A549 (cell line): ENCODE results near the gene NT5C3B. TPM values are rescaled to one million over a fixed set of nuclear protein-coding genes. Genes with fewer than 3 reads are reported as not detected.

ENCODE experiments used
- ATAC-seq, 2 experiments: fragments of 200-7000 bp in 1 of 2; fragments of >200 bp in 1 of 2; cut with Nextera tagmentation in 1 of 2; cut with Tn5 transposase in 1 of 2; 3 replicates each; pipeline versions ENCODE4 v1.8.0 to v1.9.1; 2018 to 2020; ENCODE audit warnings: mild to moderate bottlenecking in 1 of 2, moderate library complexity in 1 of 2
- CTCF ChIA-PET: fragments of 300-600 bp; sonication (Branson Sonifier 250); formaldehyde crosslinking; extraction: SDS; loops from one replicate; lab custom pipeline; 2021; ENCODE audit warnings: antibody characterized with exemption, inconsistent platforms; lab: Yijun Ruan, JAX
- POLR2A ChIA-PET: fragments of 350-600 bp; formaldehyde crosslinking; extraction: SDS; loops from one replicate; lab custom pipeline; 2021; ENCODE audit warnings: antibody characterized with exemption, inconsistent platforms; lab: Yijun Ruan, JAX
- DNase-seq, 2 experiments: peaks; one replicate each; pipeline versions ENCODE4 v3.0.0 to v3.0.0-alpha.2; 2011 to 2016; ENCODE audit warnings: low read depth in 1 of 2, low spot score in 1 of 2
- FAIRE-seq: peaks from 2 replicates; lab custom pipeline; 2011; peaks lifted over from hg19 to GRCh38; lab: Jason Lieb, UNC
- H3K27ac ChIP-seq, 2 experiments: fragments of >200 bp; sonication (Bioruptor Twin); formaldehyde crosslinking; 3 replicates each; pipeline ENCODE4 v1.5.1; 2016 to 2017
- H3K4me1 ChIP-seq: fragments of >200 bp; sonication (Bioruptor Twin); formaldehyde crosslinking; 3 replicates; pipeline ENCODE4 v1.6.1; 2016
- H3K4me2 ChIP-seq: fragments of >200 bp; sonication (Bioruptor Twin); formaldehyde crosslinking; 3 replicates; pipeline ENCODE4 v1.6.1; 2016
- H3K4me3 ChIP-seq: fragments of >200 bp; sonication (Bioruptor Twin); formaldehyde crosslinking; 3 replicates; pipeline ENCODE4 v1.5.1; 2016
- H3K9me3 ChIP-seq: fragments of >200 bp; sonication (Bioruptor Twin); formaldehyde crosslinking; 3 replicates; pipeline ENCODE4 v1.6.1; 2016
- BHLHE40 ChIP-seq: IDR thresholded peaks from 2 replicates; pipeline ENCODE4 v1.6.1; 2012; ENCODE audit warnings: low read depth, low read length, inconsistent platforms
- CHD4 ChIP-seq: fragments of 200-600 bp; sonication (generic); IDR thresholded peaks from 2 replicates; pipeline ENCODE4 v1.6.1; 2016; ENCODE audit warnings: antibody characterized with exemption, mild to moderate bottlenecking, borderline replicate concordance
- EHMT2 ChIP-seq: fragments of 200-600 bp; sonication (generic); IDR thresholded peaks from 2 replicates; pipeline ENCODE4 v1.6.1; 2016; ENCODE audit warnings: antibody characterized with exemption, low read depth, mild to moderate bottlenecking, moderate library complexity
- FOSL2 ChIP-seq, 2 experiments: fragments of 450-650 bp in 1 of 2; fragments of >200 bp in 1 of 2; sonication (Bioruptor Twin) in 1 of 2; formaldehyde crosslinking; IDR thresholded peaks; 2 replicates each; pipeline versions ENCODE4 v1.5.0 to v1.6.1; 2016 to 2020; ENCODE audit warnings: mild to moderate bottlenecking in 1 of 2, moderate library complexity in 1 of 2
- HES2 ChIP-seq: fragments of >200 bp; sonication (Bioruptor Twin); formaldehyde crosslinking; IDR thresholded peaks from 2 replicates; pipeline ENCODE4 v1.6.1; 2016
- JUN ChIP-seq, 2 experiments: fragments of >200 bp; sonication (Bioruptor Twin); formaldehyde crosslinking; IDR thresholded peaks; 2 replicates in 1 of 2; 3 replicates in 1 of 2; pipeline ENCODE4 v1.6.1; 2016 to 2017
- KDM1A ChIP-seq: fragments of 200-600 bp; sonication (generic); IDR thresholded peaks from 2 replicates; pipeline ENCODE4 v1.6.1; 2016; ENCODE audit warnings: low read depth, mild to moderate bottlenecking
- MAFK ChIP-seq: fragments of 450-650 bp; IDR thresholded peaks from 2 replicates; pipeline ENCODE4 v1.6.1; 2014; ENCODE audit not compliant: partially characterized antibody
- MAX ChIP-seq: IDR thresholded peaks from 2 replicates; pipeline ENCODE4 v1.6.1; 2012
- MAZ ChIP-seq: fragments of 150-350 bp; IDR thresholded peaks from 2 replicates; pipeline ENCODE4 v1.6.1; 2014; ENCODE audit warnings: antibody characterized with exemption, low read depth, low read length, borderline replicate concordance
- PBX3 ChIP-seq: IDR thresholded peaks from 2 replicates; pipeline ENCODE4 v1.6.1; 2012
- RARB ChIP-seq: fragments of 250-450 bp; sonication (Bioruptor Pico); IDR thresholded peaks from 2 replicates; pipeline ENCODE4 v1.8.0; 2021; ENCODE audit warnings: mild to moderate bottlenecking, moderate library complexity
- SMC3 ChIP-seq: fragments of >200 bp; sonication (Bioruptor Twin); formaldehyde crosslinking; IDR thresholded peaks from 3 replicates; pipeline ENCODE4 v1.6.1; 2018; ENCODE audit warnings: inconsistent platforms
- SREBF2 ChIP-seq: fragments of 450-650 bp; IDR thresholded peaks from 2 replicates; pipeline ENCODE4 v1.6.1; 2014; ENCODE audit warnings: mild to moderate bottlenecking, moderate library complexity
- TP53 ChIP-seq: fragments of 250-450 bp; sonication (Bioruptor Pico); IDR thresholded peaks from 2 replicates; pipeline ENCODE4 v1.5.0; 2021; ENCODE audit warnings: mild to moderate bottlenecking, moderate library complexity
- USF2 ChIP-seq: fragments of 450-650 bp; IDR thresholded peaks from 2 replicates; pipeline ENCODE4 v1.6.1; 2014; ENCODE audit warnings: antibody characterized with exemption
- ZC3H11A ChIP-seq: fragments of 450-650 bp; IDR thresholded peaks from 2 replicates; pipeline ENCODE4 v1.6.1; 2014; ENCODE audit warnings: antibody characterized with exemption, mild to moderate bottlenecking
- ZNF302 ChIP-seq: fragments of 250-450 bp; sonication (Bioruptor Pico); IDR thresholded peaks from 2 replicates; pipeline ENCODE4 v1.9.0; 2021; ENCODE audit warnings: inconsistent platforms, mild to moderate bottlenecking, moderate library complexity
- ZSCAN20 ChIP-seq: fragments of 250-450 bp; sonication (Bioruptor Pico); IDR thresholded peaks from 2 replicates; pipeline ENCODE4 v1.8.0; 2022; ENCODE audit warnings: mild to moderate bottlenecking, moderate library complexity
- WGBS: methylation state at CpG from one replicate; pipeline ENCODE4 v1.1.6; 2017; ENCODE audit errors: missing lambda C conversion rate; 5-methylcytosine and 5-hydroxymethylcytosine counted together
- polyA plus RNA-seq, 4 experiments: library from polyadenylated mRNA; depleted of rRNA in 3 of 4; stranded (reverse); fragments of >200 nt; fragmentation: RNase III in 1 of 4; extraction: RNeasy Plus Mini Kit Qiagen cat#74134 plus additional on column Dnase treatment in 1 of 4; gene quantifications; 2 replicates in 3 of 4; 3 replicates in 1 of 4; pipeline ENCODE4 v1.2.3, GENCODE V29; 2011 to 2017

Gene NT5C3B
- polyA plus RNA-seq, 2 of the 4 experiments (the other 2 are of a cell fraction), result 109 to 171 TPM

- TF ChIP-seq KDM1A (peak; percentile 75; the same call in 1 of the 2 replicates), MAX (peak; percentile 72), PBX3 (0 out of 2 replicates have a peak, but pooled peaks have one; percentile 32), TP53 (no peak), JUN (IDR thresholded peaks at IDR 0.05) (peak; percentile 54 to 57; a peak in 2 of 5 replicates), EHMT2 (no peak), SMC3 (peak; percentile 100), RARB (CRISPR knock-in tag) (no peak)
These were observed 34.4 kb downstream of the NT5C3B start (continued) for GRCh38 chr17:41801374-41802271.

- DNase-seq, result peak; percentile 35 to 88
- TF ChIP-seq MAZ (no peak), FOSL2 (IDR thresholded peaks at IDR 0.05) (no peak), FOSL2 (CRISPR knock-in tag; IDR thresholded peaks at IDR 0.05) (peak; percentile 13; the same call in 1 of the 2 replicates), ZNF302 (CRISPR knock-in tag) (no peak), MAFK (peak; percentile 8), KDM1A (no peak), CHD4 (0 out of 2 replicates have a peak, but pooled peaks have one; percentile 20), SREBF2 (no peak), BHLHE40 (0 out of 2 replicates have a peak, but pooled peaks have one; percentile 24), HES2 (no peak)
- TF ChIP-seq, all 56 proteins: peak for 4
- H3K4me1 ChIP-seq, result peaks cover 30% of the 10 kb centered on the region
- no peaks in the 10 kb centered on the region for H3K9me3 ChIP-seq
- H3K4me2 ChIP-seq, result peak overlapping the region; percentile 76
- no peak overlapping the region for H3K4me3 ChIP-seq
- WGBS, result 45% methylated on average over 18 of the region's 18 CpGs
- FAIRE-seq, result no peak
- ATAC-seq, result peak; percentile 48 to 65
- POLR2A ChIA-PET, result interaction anchor here (0.6 to 3.9 kb wide), 10 partner anchors 8 to 130 kb away, joined by 3 to 50 read pairs (median 7); partner anchors contain the start of genes EIF1, HAP1, JUP and ODAD4
- CTCF ChIA-PET, result interaction anchor here (0.7 to 52.0 kb wide), 36 partner anchors 10 to 196 kb away, joined by 3 to 3262 read pairs (median 6); partner anchors contain the start of genes ACLY, FKBP10, GAST and HAP1
- peak overlapping the region; percentile 80 to 86 for H3K27ac ChIP-seq
These were observed 35.2 kb downstream of the NT5C3B start for GRCh38 chr17:41800601-41801373.

- H3K4me1 ChIP-seq, result peaks cover 44% of the 10 kb centered on the region
- POLR2A ChIA-PET, result interaction anchor here (1.9 to 3.9 kb wide), 4 partner anchors 13 to 111 kb away, joined by 6 to 50 read pairs (median 10); partner anchors contain the start of genes EIF1, HAP1 and JUP
- no peak for FAIRE-seq
- TF ChIP-seq USF2, result no peak
- no peak for TF ChIP-seq ZSCAN20 (CRISPR knock-in tag)
- TF ChIP-seq ZNF302 (CRISPR knock-in tag), result no peak
- no peak for TF ChIP-seq ZC3H11A
- H3K9me3 ChIP-seq, result no peaks in the 10 kb centered on the region
- CTCF ChIA-PET, result interaction anchor here (0.6 to 52.0 kb wide), 6 partner anchors 11 to 160 kb away, joined by 3 to 3262 read pairs (median 18); partner anchors contain the start of genes FKBP10, GAST, HAP1 and JUP
- H3K27ac ChIP-seq, result peak overlapping the region; percentile 8 to 86; a peak in 4 of 6 replicates
- 89% methylated on average over 7 of the region's 8 CpGs for WGBS
- no peak overlapping the region for H3K4me3 ChIP-seq
- H3K4me2 ChIP-seq, result no peak overlapping the region
- no peak for DNase-seq
- ATAC-seq, result no peak
These were observed 36.7 kb downstream of the NT5C3B start for GRCh38 chr17:41799366-41799765.
